GM10266 (cell line): ENCODE results near the gene TRAF4.

Experiments
- DNase-seq: peaks from one replicate; pipeline ENCODE4 v3.0.0; 2012; ENCODE audit errors: extremely low spot score
- CTCF ChIP-seq: IDR thresholded peaks from 2 replicates; pipeline ENCODE4 v1.5.1; 2012; ENCODE audit warnings: mild to moderate bottlenecking, low read depth; ENCODE audit not compliant: control insufficient read depth, insufficient read depth; ENCODE audit errors: missing control alignments

Gene TRAF4

GRCh38 chr17:28703552-28704218, 40.1 kb upstream of the TRAF4 start:
- no peak for DNase-seq
- no peak for TF ChIP-seq CTCF

- no peak for TF ChIP-seq CTCF
Observed at GRCh38 chr17:28704219-28704858, 39.5 kb upstream of the TRAF4 start.

GRCh38 chr17:28705074-28705659, 38.6 kb upstream of the TRAF4 start:
- TF ChIP-seq CTCF = no peak

More at GRCh38 chr17:28704219-28704858, 39.5 kb upstream of the TRAF4 start:
- no peak for DNase-seq

GRCh38 chr17:28705728-28706334, 38.0 kb upstream of the TRAF4 start:
- no peak for DNase-seq
- no peak for TF ChIP-seq CTCF

More at GRCh38 chr17:28705074-28705659, 38.6 kb upstream of the TRAF4 start:
- DNase-seq = no peak

GRCh38 chr17:28706471-28707338, 37.1 kb upstream of the TRAF4 start:
- DNase-seq = no peak
- no peak for TF ChIP-seq CTCF

- no peak for TF ChIP-seq CTCF
- no peak for DNase-seq
Observed at GRCh38 chr17:28707339-28707720, 36.5 kb upstream of the TRAF4 start.
